ENCODE results near the gene CCDC107.

DNA sequence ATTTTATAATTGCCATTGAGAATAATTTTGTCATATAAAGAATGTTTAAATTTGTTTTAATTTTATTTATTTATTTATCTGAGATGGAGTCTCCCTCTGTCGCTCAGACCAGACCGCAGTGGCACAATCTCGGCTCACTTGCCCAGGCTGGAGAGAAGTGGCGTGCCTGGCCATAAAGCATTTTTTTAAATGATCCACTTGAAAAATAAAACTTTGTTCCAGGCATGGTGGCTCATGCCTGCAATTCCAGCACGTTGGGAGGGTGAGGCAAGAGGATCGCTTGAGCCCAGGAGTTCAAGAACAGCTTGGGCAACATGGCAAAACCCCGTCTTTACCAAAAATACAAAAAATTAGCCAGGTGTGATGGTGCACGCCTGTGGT lies 5.3 kb upstream of the CCDC107 start:
- TF ChIP-seq POLR2AphosphoS5 (IDR thresholded peaks at IDR 0.05; ENCODE audit: low read depth, low read length) (no peak), POLR2A (IDR thresholded peaks at IDR 0.05; ENCODE audit: low read depth, low read length) (no peak), POU2F2 (IDR thresholded peaks at IDR 0.05; ENCODE audit: low read depth, low read length) (no peak), TAF1 (IDR thresholded peaks at IDR 0.05; ENCODE audit: low read depth, low read length) (no peak)

Data from GM12891 (cell line).